DOHH2 (cell line): ENCODE results near the gene RHCG.

Source experiments
- H3F3A ChIP-seq: fragments of 200-600 bp; sonication (generic), shearing (Covaris generic); 2 replicates; pipeline ENCODE4 v1.6.0; 2016; ENCODE audit warnings: antibody characterized with exemption, mild to moderate bottlenecking; ENCODE audit not compliant: control insufficient read depth, insufficient read depth
- H3K27ac ChIP-seq: fragments of 200-600 bp; sonication (generic); 2 replicates; pipeline ENCODE4 v1.5.1; 2014; ENCODE audit warnings: low read depth, mild to moderate bottlenecking, low read length, moderate library complexity
- H3K27me3 ChIP-seq: fragments of 200-600 bp; sonication (generic); 2 replicates; pipeline ENCODE4 v1.6.1; 2014; ENCODE audit warnings: mild to moderate bottlenecking, low read length, mixed read lengths; ENCODE audit not compliant: control insufficient read depth
- H3K36me3 ChIP-seq: fragments of 200-600 bp; sonication (generic); 2 replicates; pipeline ENCODE4 v1.6.1; 2014; ENCODE audit warnings: mild to moderate bottlenecking, low read length, moderate library complexity, mixed read lengths; ENCODE audit not compliant: control insufficient read depth
- H3K4me1 ChIP-seq: fragments of 200-600 bp; sonication (generic); 2 replicates; pipeline ENCODE4 v1.6.1; 2014; ENCODE audit warnings: mild to moderate bottlenecking, low read length, mixed read lengths; ENCODE audit not compliant: control insufficient read depth
- H3K4me2 ChIP-seq: fragments of 200-600 bp; sonication (generic); 2 replicates; pipeline ENCODE4 v1.6.0; 2014; ENCODE audit warnings: mild to moderate bottlenecking, low read length, moderate library complexity
- H3K4me3 ChIP-seq: fragments of 200-600 bp; sonication (generic); 2 replicates; pipeline ENCODE4 v1.5.1; 2014; ENCODE audit warnings: mild to moderate bottlenecking, low read length, mixed read lengths
- H3K79me2 ChIP-seq: fragments of 200-600 bp; sonication (generic); 2 replicates; pipeline ENCODE4 v1.6.1; 2014; ENCODE audit warnings: mild to moderate bottlenecking, low read length, mixed read lengths; ENCODE audit not compliant: control insufficient read depth
- H3K9me2 ChIP-seq: fragments of 200-600 bp; sonication (generic); replicated peaks from 2 replicates; pipeline ENCODE4 v1.6.1; 2014; ENCODE audit warnings: mild to moderate bottlenecking, low read length, mixed read lengths; ENCODE audit not compliant: control insufficient read depth
- H3K9me3 ChIP-seq: fragments of 200-600 bp; sonication (generic); 2 replicates; pipeline ENCODE4 v1.6.1; 2014; ENCODE audit warnings: antibody characterized with exemption, low read length, mixed read lengths; ENCODE audit not compliant: control insufficient read depth, insufficient read depth
- H4K20me1 ChIP-seq: fragments of 200-600 bp; sonication (generic); 2 replicates; pipeline ENCODE4 v1.6.0; 2014; ENCODE audit warnings: low read depth, mild to moderate bottlenecking, antibody characterized with exemption, low read length, moderate library complexity; ENCODE audit not compliant: control insufficient read depth, insufficient read depth
- EZH2phosphoT487 ChIP-seq: fragments of 200-600 bp; sonication (generic); IDR thresholded peaks from 2 replicates; pipeline ENCODE4 v1.6.1; 2017; ENCODE audit warnings: borderline replicate concordance, mild to moderate bottlenecking, antibody characterized with exemption, low read length, moderate library complexity, mixed read lengths
- TF ChIP-seq, protein P1 (sequence below): fragments of 200-600 bp; sonication (generic); IDR thresholded peaks from one replicate; pipeline ENCODE4 v1.5.1; 2014; ENCODE audit warnings: antibody characterized with exemption, mild to moderate bottlenecking, low read depth, low read length; ENCODE audit not compliant: poor library complexity, severe bottlenecking

Gene RHCG

DNA sequence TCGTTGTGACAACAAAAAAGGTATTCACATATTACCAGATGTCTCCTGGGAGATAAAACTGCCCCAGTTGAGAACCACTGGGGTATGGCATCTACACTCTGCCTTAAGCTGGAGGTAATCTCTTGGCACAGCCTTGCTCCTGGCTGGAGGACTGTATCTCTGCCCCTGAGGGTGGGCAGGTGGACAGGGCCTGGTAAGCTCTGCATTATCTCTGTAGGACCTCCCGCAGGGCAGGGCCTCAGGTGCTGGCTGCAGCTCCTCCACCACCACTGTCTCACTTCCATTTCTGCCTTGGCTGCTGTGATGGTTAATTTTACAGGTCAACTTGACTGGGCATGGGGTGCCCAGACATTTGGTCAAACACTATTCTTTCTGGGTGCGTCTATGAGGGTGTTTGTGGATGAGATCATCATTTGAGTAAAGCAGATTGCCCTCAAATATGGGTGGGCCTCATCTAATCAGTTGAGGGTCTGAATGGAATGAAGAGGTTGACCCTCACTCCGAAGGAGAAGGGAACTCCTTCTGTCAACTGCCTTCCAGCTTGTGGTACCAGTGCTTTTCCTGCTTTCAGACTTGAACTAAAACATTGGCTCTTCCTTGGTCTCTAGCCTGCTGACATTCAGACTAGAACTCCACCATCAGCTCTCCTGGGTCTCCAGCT lies 9.8 kb upstream of the RHCG start:
- H3K27me3 ChIP-seq = peaks cover under 1% of the 10 kb centered on the region
- H3F3A ChIP-seq = no peaks in the 10 kb centered on the region
- no peak overlapping the region for H3K27ac ChIP-seq
- no peak for TF ChIP-seq EZH2phosphoT487
- TF ChIP-seq, protein P1, sequence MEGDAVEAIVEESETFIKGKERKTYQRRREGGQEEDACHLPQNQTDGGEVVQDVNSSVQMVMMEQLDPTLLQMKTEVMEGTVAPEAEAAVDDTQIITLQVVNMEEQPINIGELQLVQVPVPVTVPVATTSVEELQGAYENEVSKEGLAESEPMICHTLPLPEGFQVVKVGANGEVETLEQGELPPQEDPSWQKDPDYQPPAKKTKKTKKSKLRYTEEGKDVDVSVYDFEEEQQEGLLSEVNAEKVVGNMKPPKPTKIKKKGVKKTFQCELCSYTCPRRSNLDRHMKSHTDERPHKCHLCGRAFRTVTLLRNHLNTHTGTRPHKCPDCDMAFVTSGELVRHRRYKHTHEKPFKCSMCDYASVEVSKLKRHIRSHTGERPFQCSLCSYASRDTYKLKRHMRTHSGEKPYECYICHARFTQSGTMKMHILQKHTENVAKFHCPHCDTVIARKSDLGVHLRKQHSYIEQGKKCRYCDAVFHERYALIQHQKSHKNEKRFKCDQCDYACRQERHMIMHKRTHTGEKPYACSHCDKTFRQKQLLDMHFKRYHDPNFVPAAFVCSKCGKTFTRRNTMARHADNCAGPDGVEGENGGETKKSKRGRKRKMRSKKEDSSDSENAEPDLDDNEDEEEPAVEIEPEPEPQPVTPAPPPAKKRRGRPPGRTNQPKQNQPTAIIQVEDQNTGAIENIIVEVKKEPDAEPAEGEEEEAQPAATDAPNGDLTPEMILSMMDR = no peak
- no peaks in the 10 kb centered on the region for H3K9me3 ChIP-seq
- H4K20me1 ChIP-seq = no peaks in the 10 kb centered on the region
- H3K9me2 ChIP-seq = no peaks in the 10 kb centered on the region
- no peaks in the 10 kb centered on the region for H3K79me2 ChIP-seq
- H3K36me3 ChIP-seq = no peaks in the 10 kb centered on the region
- no peak overlapping the region for H3K4me2 ChIP-seq
- H3K4me3 ChIP-seq = no peak overlapping the region
- H3K4me1 ChIP-seq = no peaks in the 10 kb centered on the region

DNA sequence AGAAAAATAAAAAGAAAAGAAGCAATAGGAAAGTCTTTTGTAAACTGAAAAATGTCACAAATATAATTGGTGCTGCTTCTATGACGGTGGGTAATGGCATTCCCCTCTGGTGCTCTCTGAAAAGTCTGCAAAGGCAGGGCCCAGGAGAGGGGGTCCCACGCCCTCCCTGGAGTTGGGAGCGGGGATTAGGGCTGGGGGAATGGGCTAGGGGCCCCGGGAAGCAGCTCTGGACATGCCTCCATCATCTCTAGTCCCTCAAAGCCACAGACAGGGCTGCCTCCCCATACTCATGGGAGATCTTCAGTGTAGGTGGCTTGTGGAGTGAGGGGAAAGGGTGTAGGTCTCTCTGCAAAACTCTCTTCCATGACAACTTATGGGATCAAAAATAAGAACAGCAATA lies 7.8 kb upstream of the RHCG start:
- no peaks in the 10 kb centered on the region; the same call in none of the 2 replicates for H3K27me3 ChIP-seq
- no peaks in the 10 kb centered on the region for H3K4me1 ChIP-seq
- no peaks in the 10 kb centered on the region for H3K79me2 ChIP-seq
- no peak overlapping the region for H3K4me3 ChIP-seq
- TF ChIP-seq EZH2phosphoT487 = no peak
- TF ChIP-seq, protein P1 = no peak
- no peaks in the 10 kb centered on the region for H4K20me1 ChIP-seq
- no peaks in the 10 kb centered on the region for H3F3A ChIP-seq
- H3K36me3 ChIP-seq = no peaks in the 10 kb centered on the region
- no peak overlapping the region for H3K27ac ChIP-seq
- no peak overlapping the region for H3K4me2 ChIP-seq
- no peaks in the 10 kb centered on the region for H3K9me2 ChIP-seq
- H3K9me3 ChIP-seq = no peaks in the 10 kb centered on the region

DNA sequence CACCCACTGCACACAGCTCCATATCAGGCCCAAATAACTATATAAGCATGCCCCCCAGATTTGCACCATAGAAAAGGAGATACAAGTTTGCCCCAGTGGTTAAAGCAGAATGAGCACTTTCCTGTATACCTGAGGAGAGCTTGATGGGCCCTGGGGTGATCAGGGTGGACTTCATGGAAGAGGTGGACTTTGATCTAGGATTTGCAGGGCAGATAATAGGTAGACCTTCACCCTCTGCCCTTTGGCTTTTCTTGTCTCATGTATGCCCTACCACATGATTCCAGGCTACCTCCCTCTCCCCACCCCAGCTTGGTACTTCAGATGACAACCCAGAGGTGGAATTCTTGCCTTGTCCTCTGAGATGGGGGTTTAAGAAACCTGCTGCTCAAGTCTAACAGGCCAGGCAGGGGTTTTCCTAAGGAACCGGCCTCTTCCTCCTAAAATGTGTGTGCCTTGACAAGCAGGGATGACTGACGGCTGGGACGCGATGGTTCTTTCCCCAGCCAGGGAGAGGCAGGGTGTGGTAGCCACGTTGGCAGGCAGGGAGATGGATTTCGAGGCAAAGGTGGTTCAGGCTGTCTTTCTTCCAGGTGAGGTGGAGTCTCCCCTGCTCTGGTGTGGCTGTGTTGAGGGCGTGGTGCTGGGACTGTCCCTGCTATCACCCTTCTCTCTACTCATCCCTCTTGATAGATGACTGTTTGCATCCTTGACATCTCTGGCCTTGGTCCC lies 6.6 kb upstream of the RHCG start:
- Histone ChIP-seq H3K36me3 (no peaks in the 10 kb centered on the region), H3K4me2 (no peak overlapping the region), H3K9me2 (no peaks in the 10 kb centered on the region), H4K20me1 (no peaks in the 10 kb centered on the region), H3K4me1 (no peaks in the 10 kb centered on the region), H3K27me3 (no peaks in the 10 kb centered on the region; the same call in none of the 2 replicates), H3K9me3 (no peaks in the 10 kb centered on the region), H3K79me2 (no peaks in the 10 kb centered on the region), H3F3A (no peaks in the 10 kb centered on the region), H3K4me3 (no peak overlapping the region), H3K27ac (no peak overlapping the region)
- TF ChIP-seq, protein P1 = no peak
- no peak for TF ChIP-seq EZH2phosphoT487
